Mesothelial cell of epicardium (in vitro differentiated cells): Measurements from ENCODE around the gene PVALEF. TPM values are rescaled to one million over a fixed set of nuclear protein-coding genes. Genes with fewer than 3 reads are reported as not detected.
A peak's percentile ranks its signal among the peaks of the same experiment; 100 is the strongest.

ENCODE experiments used
- DNase-seq, 2 experiments: peaks; one replicate each; pipeline ENCODE4 v3.0.0; 2021; ENCODE audit warnings: low spot score in 2 of 2; ENCODE audit not compliant: unreplicated experiment in 2 of 2
- H3K27ac Mint-ChIP-seq: 2 replicates; pipeline ENCODE4 v1.8.0; 2021; ENCODE audit warnings: mixed read lengths
- H3K27me3 Mint-ChIP-seq: 2 replicates; pipeline ENCODE4 v1.8.0; 2021; ENCODE audit warnings: low read depth, mixed read lengths
- H3K36me3 Mint-ChIP-seq: 2 replicates; pipeline ENCODE4 v1.8.0; 2021; ENCODE audit warnings: mixed read lengths
- H3K4me1 Mint-ChIP-seq: 2 replicates; pipeline ENCODE4 v1.8.0; 2021; ENCODE audit warnings: mixed read lengths
- H3K4me3 Mint-ChIP-seq: 2 replicates; pipeline ENCODE4 v1.8.0; 2021; ENCODE audit warnings: mild to moderate bottlenecking, moderate library complexity, mixed read lengths
- H3K9me3 Mint-ChIP-seq: 2 replicates; pipeline ENCODE4 v1.8.0; 2021; ENCODE audit warnings: mixed read lengths
- total RNA-seq: library from RNA; stranded (reverse); gene quantifications from 3 replicates; pipeline ENCODE4 v1.2.1, GENCODE V29; 2021
- TF ChIP-seq, protein P1 (sequence below): fragments of 200-600 bp; sonication (generic); IDR thresholded peaks from one replicate; pipeline ENCODE4 v1.5.0; 2021; ENCODE audit warnings: antibody characterized with exemption; ENCODE audit not compliant: unreplicated experiment

PVALEF gene
- total RNA-seq, 1 donor from 2014 or later = 0.22 TPM

DNA sequence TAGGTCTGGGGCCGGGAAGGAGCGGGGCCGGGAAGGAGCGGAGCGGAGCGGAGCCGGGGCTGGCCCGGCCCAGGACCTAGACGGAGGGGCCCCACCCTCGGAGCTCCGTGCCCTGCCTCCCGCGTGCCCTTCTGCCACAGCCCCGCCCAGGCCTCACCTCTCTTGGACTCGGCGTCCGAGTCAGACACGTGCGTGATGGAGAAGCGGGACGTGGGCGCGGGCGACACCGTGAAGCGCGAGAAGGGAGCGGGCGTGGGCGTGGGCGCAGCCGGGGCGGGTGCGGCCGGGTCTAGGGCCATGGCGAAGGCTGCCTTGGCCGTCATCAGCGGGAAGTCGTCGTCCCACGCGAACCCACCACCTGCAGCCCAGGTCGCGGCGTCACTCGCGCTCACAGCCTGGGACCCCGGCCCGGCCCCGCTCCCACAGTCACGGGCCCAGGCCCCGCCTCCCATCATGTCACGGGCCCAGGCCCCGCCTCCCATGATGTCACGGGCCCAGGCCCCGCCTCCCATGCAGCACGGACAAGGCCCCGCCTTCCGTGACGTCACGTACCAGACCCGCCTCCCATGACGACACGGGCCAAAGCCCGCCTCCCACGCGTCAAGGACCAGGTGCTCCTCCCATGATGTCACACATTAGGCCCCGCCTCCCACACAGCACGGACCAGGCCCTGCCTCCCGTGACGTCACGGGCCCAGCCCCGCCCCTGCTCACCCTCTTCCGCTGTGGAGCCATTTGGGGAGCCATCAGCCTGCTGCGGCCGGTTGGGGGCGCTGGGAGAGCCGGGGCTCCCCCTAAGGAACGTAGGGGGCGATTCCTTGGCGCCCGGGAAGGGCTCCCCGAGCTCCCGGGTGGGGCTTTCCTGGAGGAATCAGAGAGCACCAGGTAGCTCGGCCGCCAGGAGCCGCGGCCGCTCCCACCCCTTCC is 45.8 kb upstream of the PVALEF start:
- TF ChIP-seq, protein P1, sequence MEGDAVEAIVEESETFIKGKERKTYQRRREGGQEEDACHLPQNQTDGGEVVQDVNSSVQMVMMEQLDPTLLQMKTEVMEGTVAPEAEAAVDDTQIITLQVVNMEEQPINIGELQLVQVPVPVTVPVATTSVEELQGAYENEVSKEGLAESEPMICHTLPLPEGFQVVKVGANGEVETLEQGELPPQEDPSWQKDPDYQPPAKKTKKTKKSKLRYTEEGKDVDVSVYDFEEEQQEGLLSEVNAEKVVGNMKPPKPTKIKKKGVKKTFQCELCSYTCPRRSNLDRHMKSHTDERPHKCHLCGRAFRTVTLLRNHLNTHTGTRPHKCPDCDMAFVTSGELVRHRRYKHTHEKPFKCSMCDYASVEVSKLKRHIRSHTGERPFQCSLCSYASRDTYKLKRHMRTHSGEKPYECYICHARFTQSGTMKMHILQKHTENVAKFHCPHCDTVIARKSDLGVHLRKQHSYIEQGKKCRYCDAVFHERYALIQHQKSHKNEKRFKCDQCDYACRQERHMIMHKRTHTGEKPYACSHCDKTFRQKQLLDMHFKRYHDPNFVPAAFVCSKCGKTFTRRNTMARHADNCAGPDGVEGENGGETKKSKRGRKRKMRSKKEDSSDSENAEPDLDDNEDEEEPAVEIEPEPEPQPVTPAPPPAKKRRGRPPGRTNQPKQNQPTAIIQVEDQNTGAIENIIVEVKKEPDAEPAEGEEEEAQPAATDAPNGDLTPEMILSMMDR = no peak
- peak; percentile 90 to 96 for DNase-seq
- Mint-ChIP-seq H3K4me3 (peak overlapping the region; percentile 57), H3K27me3 (no peaks in the 10 kb centered on the region), H3K4me1 (peaks cover 8% of the 10 kb centered on the region), H3K36me3 (no peaks in the 10 kb centered on the region), H3K27ac (peak overlapping the region; percentile 54), H3K9me3 (no peaks in the 10 kb centered on the region)

DNA sequence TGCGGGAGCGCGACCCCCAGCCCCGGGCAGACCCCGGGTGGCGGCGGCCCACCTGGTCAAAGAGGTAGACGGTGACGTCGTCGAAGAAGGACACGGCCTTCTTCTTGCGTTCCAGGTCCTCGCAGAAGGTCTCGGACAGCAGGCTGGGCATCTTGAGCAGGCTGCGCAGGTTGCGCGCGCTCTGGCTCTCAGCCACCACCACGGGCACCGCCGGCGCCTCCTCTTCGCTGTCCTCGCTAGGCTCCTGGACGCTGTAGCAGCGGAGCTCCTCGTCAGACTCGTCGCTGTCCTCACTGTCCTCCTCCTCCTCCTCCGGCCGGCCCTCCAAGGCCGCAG is 45.2 kb upstream of the PVALEF start:
- H3K4me3 Mint-ChIP-seq = no peak overlapping the region
- DNase-seq = no peak
- no peaks in the 10 kb centered on the region for H3K27me3 Mint-ChIP-seq
- H3K36me3 Mint-ChIP-seq = no peaks in the 10 kb centered on the region
- no peak overlapping the region for H3K27ac Mint-ChIP-seq
- TF ChIP-seq, protein P1 = no peak
- H3K4me1 Mint-ChIP-seq = peaks cover 8% of the 10 kb centered on the region
- H3K9me3 Mint-ChIP-seq = no peaks in the 10 kb centered on the region

DNA sequence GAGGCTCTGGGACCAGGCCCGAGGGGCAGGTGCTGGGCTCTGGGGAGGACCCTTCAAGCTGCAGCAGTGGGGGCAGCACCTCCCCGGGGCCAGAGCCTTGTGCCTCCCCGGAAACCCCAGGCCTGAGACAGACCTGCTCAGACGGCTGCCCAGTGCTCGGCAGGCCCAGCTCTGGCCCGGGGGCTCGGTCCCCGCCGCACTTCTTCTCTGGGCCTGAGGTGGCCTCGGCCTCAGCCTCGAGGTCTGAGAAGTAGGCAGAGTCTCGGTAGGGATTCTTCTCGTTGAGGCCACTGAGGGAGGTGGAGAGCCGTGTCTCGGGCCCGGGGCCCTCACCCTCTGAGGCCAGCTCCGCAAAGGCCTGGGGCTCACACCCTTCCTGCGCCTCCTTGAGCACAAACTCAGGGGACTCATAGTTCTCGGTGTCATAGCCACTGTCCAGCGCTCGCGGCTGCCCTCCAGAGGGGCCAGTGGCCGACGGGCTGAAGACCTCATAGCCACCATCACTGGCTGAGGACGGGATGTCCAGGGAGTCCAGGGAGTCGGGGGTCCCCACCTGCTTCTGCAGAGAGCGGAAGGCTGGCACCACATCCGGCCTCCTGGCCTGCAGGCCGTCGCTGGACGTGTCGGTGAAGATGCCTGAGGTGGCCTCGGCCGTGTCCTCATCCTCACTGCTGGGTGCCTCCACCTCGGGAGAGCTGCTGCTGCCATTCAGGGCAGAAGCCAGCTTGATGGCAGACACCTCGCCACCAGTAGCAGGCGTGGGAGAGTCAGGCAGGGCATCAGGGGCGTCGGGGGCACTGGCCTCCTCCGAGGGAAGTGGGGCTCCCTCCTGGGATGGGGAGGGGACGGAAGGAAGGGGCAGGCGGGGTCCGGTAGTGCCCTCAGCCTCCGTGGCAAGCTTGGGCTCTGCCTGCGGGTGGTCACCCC is 44.3 kb upstream of the PVALEF start:
- Mint-ChIP-seq H3K4me3 (no peak overlapping the region), H3K9me3 (no peaks in the 10 kb centered on the region), H3K27ac (no peak overlapping the region), H3K36me3 (no peaks in the 10 kb centered on the region), H3K27me3 (no peaks in the 10 kb centered on the region), H3K4me1 (peaks cover 8% of the 10 kb centered on the region)
- TF ChIP-seq, protein P1 = no peak
- no peak for DNase-seq

DNA sequence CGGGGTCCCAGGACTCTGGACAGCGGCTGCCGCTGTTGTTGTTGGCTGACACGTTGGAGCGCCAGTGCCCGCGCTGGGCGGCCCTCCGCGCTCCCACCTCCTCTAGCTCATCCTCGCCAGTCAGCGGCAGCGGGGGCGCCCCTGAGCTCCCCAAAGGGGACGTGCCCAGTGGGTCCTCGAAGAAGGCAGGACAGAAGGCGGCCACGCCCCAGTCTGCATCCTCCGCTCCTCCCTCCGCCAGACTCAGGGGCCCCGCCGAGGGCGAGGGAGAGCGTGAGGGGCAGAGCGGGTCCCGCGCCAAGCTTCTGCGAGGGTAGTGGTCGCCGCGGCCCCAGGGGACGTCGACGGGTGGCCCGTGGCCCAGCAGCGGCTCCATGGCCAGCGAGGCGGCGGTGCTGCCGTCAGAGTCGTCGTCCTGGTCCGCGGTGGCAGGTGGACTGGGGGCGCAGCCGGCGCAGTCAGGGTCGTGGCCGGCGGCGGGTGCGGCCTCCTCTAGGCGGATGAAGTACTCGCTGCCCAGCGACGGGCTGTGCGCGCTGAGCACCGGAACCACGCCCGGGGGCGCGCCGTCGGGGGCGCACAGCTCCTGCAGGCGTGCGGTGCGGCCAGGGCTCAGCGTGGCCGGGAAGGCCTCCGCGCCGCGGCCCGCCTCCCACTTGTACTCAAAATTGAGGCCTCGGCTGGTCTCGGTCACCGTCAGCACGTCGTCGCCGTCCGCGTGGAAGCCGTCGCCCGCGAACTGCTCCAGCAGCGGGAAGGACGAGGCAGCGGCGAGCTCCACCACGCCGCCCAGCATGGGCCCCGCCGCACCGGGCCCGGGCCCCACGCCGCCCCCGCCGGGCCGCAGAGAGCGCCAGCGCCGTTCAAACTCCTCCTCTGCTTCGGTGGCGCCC is 43.2 kb upstream of the PVALEF start:
- no peak for DNase-seq
- no peaks in the 10 kb centered on the region for H3K36me3 Mint-ChIP-seq
- no peaks in the 10 kb centered on the region for H3K9me3 Mint-ChIP-seq
- TF ChIP-seq, protein P1 = no peak
- H3K4me1 Mint-ChIP-seq = peaks cover 8% of the 10 kb centered on the region
- no peak overlapping the region for H3K27ac Mint-ChIP-seq
- H3K4me3 Mint-ChIP-seq = no peak overlapping the region
- H3K27me3 Mint-ChIP-seq = no peaks in the 10 kb centered on the region
